NB4 (cell line): ENCODE results near the gene ELAPOR1.

Source experiments
- MYC ChIP-seq: IDR thresholded peaks from 2 replicates; pipeline ENCODE4 v1.6.1; 2011; ENCODE audit warnings: low read depth, low read length
- POLR2A ChIP-seq: IDR thresholded peaks from 2 replicates; pipeline ENCODE4 v1.6.1; 2011; ENCODE audit warnings: mild to moderate bottlenecking; ENCODE audit not compliant: insufficient read length; ENCODE audit errors: extremely low read depth
- TF ChIP-seq, protein P1 (sequence below): IDR thresholded peaks from one replicate; pipeline ENCODE4 v1.5.1; 2012; ENCODE audit warnings: low read depth, low read length
- TF ChIP-seq, protein P2 (sequence below): IDR thresholded peaks from 2 replicates; pipeline ENCODE4 v1.6.1; 2011; ENCODE audit warnings: low read depth, low read length

DNA sequence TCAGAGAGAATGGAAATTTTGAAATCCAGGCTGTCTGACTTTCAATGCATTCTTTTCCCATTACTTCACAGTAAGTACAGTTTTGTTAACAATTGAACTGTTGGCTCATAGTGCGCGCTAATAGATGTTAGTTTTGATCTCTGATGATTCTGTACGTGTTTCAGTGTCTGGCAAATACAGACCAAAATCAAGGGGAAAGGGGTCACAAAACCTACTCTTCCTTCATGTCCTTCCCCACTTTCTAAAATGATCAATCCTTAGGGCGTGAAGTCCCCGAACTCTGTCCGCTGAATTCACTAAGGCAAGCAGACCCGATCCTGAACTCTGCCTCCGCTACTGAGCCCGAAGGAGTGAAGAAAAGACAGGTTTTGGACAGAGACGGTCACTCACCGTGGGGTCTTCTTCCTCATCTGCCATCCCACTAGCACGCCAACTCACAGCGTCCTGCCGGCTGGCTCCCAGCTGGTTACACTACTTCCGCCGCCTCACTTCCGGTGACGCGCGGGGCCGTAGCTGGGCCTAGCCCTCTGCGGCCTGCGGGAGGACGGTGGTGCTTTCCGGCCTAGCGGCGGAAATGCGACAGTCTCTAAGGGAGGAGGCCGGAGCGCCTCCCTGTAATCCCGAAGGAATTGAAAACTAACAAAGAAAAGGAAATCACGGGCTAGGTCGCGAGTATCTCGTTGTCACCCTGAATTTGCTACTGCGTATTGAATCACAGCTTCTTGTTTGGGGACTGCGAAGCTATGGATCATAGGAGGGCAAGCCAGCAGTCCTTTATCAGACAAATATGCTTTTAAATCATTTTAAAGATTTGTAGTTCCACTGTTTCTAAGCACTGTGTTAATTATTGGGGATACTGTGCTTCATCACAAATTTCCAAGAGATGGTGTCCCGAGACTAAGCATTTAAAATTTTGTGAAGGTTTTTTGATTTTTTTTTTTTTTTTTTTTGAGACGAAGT lies 38.1 kb upstream of the ELAPOR1 start, which contains the start of gene TAF13:
- TF ChIP-seq, protein P1, sequence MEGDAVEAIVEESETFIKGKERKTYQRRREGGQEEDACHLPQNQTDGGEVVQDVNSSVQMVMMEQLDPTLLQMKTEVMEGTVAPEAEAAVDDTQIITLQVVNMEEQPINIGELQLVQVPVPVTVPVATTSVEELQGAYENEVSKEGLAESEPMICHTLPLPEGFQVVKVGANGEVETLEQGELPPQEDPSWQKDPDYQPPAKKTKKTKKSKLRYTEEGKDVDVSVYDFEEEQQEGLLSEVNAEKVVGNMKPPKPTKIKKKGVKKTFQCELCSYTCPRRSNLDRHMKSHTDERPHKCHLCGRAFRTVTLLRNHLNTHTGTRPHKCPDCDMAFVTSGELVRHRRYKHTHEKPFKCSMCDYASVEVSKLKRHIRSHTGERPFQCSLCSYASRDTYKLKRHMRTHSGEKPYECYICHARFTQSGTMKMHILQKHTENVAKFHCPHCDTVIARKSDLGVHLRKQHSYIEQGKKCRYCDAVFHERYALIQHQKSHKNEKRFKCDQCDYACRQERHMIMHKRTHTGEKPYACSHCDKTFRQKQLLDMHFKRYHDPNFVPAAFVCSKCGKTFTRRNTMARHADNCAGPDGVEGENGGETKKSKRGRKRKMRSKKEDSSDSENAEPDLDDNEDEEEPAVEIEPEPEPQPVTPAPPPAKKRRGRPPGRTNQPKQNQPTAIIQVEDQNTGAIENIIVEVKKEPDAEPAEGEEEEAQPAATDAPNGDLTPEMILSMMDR: no peak
- TF ChIP-seq POLR2A (peak; percentile 78), MYC (peak; percentile 57; the same call in 1 of the 2 replicates)
- TF ChIP-seq, protein P2, sequence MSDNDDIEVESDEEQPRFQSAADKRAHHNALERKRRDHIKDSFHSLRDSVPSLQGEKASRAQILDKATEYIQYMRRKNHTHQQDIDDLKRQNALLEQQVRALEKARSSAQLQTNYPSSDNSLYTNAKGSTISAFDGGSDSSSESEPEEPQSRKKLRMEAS: peak; percentile 71
